DND-41 (cell line): ENCODE measurements around the gene ENO3.

Source experiments
- ATAC-seq: fragments of 200-7000 bp; cut with Tn5 transposase; 3 replicates; pipeline ENCODE4 v1.9.1; 2021; ENCODE audit warnings: low read depth; ENCODE audit not compliant: insufficient read depth
- DNase-seq: peaks from one replicate; pipeline ENCODE4 v3.0.0-alpha.2; 2020
- H2AFZ ChIP-seq: 2 replicates; pipeline ENCODE4 v1.6.0; 2012; ENCODE audit warnings: low read depth, low read length
- H3K27ac ChIP-seq: 2 replicates; pipeline ENCODE4 v1.5.1; 2012; ENCODE audit warnings: low read length, inconsistent platforms
- H3K27me3 ChIP-seq: fragments of 200-600 bp; sonication (generic); 2 replicates; pipeline ENCODE4 v1.6.0; 2012; ENCODE audit warnings: low read length, mild to moderate bottlenecking, inconsistent platforms; ENCODE audit not compliant: insufficient read depth, poor library complexity
- H3K36me3 ChIP-seq: 2 replicates; pipeline ENCODE4 v1.5.1; 2012; ENCODE audit warnings: low read length, inconsistent platforms; ENCODE audit not compliant: insufficient read depth
- H3K4me1 ChIP-seq: 2 replicates; pipeline ENCODE4 v1.5.1; 2012; ENCODE audit warnings: mild to moderate bottlenecking, low read length; ENCODE audit not compliant: insufficient read depth
- H3K4me2 ChIP-seq: 2 replicates; pipeline ENCODE4 v1.6.0; 2012; ENCODE audit warnings: mild to moderate bottlenecking, moderate library complexity, low read length, inconsistent platforms; ENCODE audit not compliant: insufficient read depth
- H3K4me3 ChIP-seq, 2 experiments: fragments of 200-600 bp in 1 of 2; shearing (Covaris generic) in 1 of 2; 2 replicates each; pipeline ENCODE4 v1.5.1; 2012 to 2016; ENCODE audit warnings: inconsistent platforms in 2 of 2, low read length in 2 of 2, mild to moderate bottlenecking in 2 of 2, low read depth in 1 of 2, moderate library complexity in 1 of 2
- H3K79me2 ChIP-seq: 2 replicates; pipeline ENCODE4 v1.6.0; 2012; ENCODE audit warnings: low read length, inconsistent platforms; ENCODE audit not compliant: insufficient read depth
- H3K9ac ChIP-seq: 2 replicates; pipeline ENCODE4 v1.6.0; 2012; ENCODE audit warnings: low read depth, mild to moderate bottlenecking, inconsistent platforms, low read length, moderate library complexity
- H3K9me3 ChIP-seq: 2 replicates; pipeline ENCODE4 v1.5.1; 2012; ENCODE audit warnings: low read length, moderate library complexity, mild to moderate bottlenecking, inconsistent platforms; ENCODE audit not compliant: insufficient read depth, severe bottlenecking
- H4K20me1 ChIP-seq: 2 replicates; pipeline ENCODE4 v1.6.0; 2012; ENCODE audit warnings: low read length; ENCODE audit not compliant: insufficient read depth
- EZH2 ChIP-seq: IDR thresholded peaks from 3 replicates; pipeline ENCODE4 v1.6.1; 2012; ENCODE audit warnings: borderline replicate concordance, low read depth, mild to moderate bottlenecking, moderate library complexity, low read length, inconsistent platforms; ENCODE audit not compliant: severe bottlenecking
- TF ChIP-seq, protein P1 (sequence below): IDR thresholded peaks from 2 replicates; pipeline ENCODE4 v1.5.1; 2012; ENCODE audit warnings: borderline replicate concordance, low read length, moderate library complexity, mild to moderate bottlenecking; ENCODE audit not compliant: poor library complexity, severe bottlenecking; ENCODE audit errors: extremely low read depth

ENO3 gene

GRCh38 chr17:4938688-4939545 lies 12.0 kb upstream of the ENO3 start:
- Histone ChIP-seq H3K4me3 (peak overlapping the region; percentile 47 to 77), H3K27me3 (no peaks in the 10 kb centered on the region), H3K36me3 (peaks cover 53% of the 10 kb centered on the region), H3K9ac (peak overlapping the region; percentile 82), H3K9me3 (no peaks in the 10 kb centered on the region), H4K20me1 (peaks cover 42% of the 10 kb centered on the region; the same call in 1 of the 2 replicates), H3K4me2 (peak overlapping the region; percentile 83), H3K27ac (peak overlapping the region; percentile 94), H3K4me1 (peaks cover 46% of the 10 kb centered on the region), H2AFZ (peak overlapping the region; percentile 84), H3K79me2 (peaks cover 53% of the 10 kb centered on the region)
- ATAC-seq: no peak
- TF ChIP-seq, protein P1, sequence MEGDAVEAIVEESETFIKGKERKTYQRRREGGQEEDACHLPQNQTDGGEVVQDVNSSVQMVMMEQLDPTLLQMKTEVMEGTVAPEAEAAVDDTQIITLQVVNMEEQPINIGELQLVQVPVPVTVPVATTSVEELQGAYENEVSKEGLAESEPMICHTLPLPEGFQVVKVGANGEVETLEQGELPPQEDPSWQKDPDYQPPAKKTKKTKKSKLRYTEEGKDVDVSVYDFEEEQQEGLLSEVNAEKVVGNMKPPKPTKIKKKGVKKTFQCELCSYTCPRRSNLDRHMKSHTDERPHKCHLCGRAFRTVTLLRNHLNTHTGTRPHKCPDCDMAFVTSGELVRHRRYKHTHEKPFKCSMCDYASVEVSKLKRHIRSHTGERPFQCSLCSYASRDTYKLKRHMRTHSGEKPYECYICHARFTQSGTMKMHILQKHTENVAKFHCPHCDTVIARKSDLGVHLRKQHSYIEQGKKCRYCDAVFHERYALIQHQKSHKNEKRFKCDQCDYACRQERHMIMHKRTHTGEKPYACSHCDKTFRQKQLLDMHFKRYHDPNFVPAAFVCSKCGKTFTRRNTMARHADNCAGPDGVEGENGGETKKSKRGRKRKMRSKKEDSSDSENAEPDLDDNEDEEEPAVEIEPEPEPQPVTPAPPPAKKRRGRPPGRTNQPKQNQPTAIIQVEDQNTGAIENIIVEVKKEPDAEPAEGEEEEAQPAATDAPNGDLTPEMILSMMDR: no peak
- TF ChIP-seq EZH2: no peak
- DNase-seq: no peak

DNA sequence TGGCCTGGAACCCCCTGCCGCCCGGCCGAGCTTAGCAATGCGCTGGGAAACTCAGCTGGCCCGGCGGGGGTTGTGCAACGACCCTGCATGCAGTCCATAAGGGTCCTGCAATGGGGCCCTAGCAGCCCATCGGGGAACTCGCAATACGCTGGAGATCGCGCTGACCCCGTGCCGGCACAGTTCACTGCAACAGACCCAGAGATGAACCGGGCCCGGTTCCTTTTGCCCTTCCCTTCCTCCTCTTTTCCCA lies 11.4 kb upstream of the ENO3 start:
- TF ChIP-seq, protein P1: no peak
- no peak for TF ChIP-seq EZH2
- DNase-seq: no peak
- Histone ChIP-seq H3K4me2 (peak overlapping the region; percentile 83), H2AFZ (peak overlapping the region; percentile 84), H3K4me3 (peak overlapping the region; percentile 47 to 77), H3K4me1 (peaks cover 51% of the 10 kb centered on the region), H3K36me3 (peaks cover 59% of the 10 kb centered on the region), H3K79me2 (peaks cover 59% of the 10 kb centered on the region), H3K27me3 (no peaks in the 10 kb centered on the region), H4K20me1 (peaks cover 44% of the 10 kb centered on the region), H3K27ac (peak overlapping the region; percentile 94), H3K9me3 (no peaks in the 10 kb centered on the region), H3K9ac (peak overlapping the region; percentile 82)
- ATAC-seq: peak; percentile 0; the same call in 1 of the 3 replicates

- peak; percentile 98 for DNase-seq
- H3K27me3 ChIP-seq: no peaks in the 10 kb centered on the region
- no peaks in the 10 kb centered on the region for H3K9me3 ChIP-seq
- peaks cover 49% of the 10 kb centered on the region for H4K20me1 ChIP-seq
- peak within 1 kb of the TSS; percentile 54 to 77 for H3K4me3 ChIP-seq
- H3K27ac ChIP-seq: peak within 1 kb of the TSS; percentile 94
- peak within 1 kb of the TSS; percentile 97 for H3K4me2 ChIP-seq
- no peak for TF ChIP-seq EZH2
- TF ChIP-seq, protein P1: no peak
- peaks cover 56% of the 10 kb centered on the region for H3K4me1 ChIP-seq
- peaks cover 64% of the 10 kb centered on the region for H3K79me2 ChIP-seq
- H2AFZ ChIP-seq: peak within 1 kb of the TSS; percentile 84
- peak; percentile 76 for ATAC-seq
- peaks cover 64% of the 10 kb centered on the region for H3K36me3 ChIP-seq
- peak within 1 kb of the TSS; percentile 82 for H3K9ac ChIP-seq
Observed at GRCh38 chr17:4939796-4940554, 10.9 kb upstream of the ENO3 start, which contains the start of the genes RNF167 and SLC25A11. Gene RNF167 (plus strand): TSS chr17:4940268. CDS start chr17:4940910, 642 bp downstream. Gene SLC25A11 (minus strand): TSS chr17:4940046. CDS start chr17:4939910, 136 bp downstream.
